ENCODE measurements around the gene RAB3IL1.
"Not testable (repeated sequence)": the region's sequence is repeated elsewhere in the genome, so short reads cannot be mapped to it uniquely, and the experiment has no call there.

RAB3IL1 gene

DNA sequence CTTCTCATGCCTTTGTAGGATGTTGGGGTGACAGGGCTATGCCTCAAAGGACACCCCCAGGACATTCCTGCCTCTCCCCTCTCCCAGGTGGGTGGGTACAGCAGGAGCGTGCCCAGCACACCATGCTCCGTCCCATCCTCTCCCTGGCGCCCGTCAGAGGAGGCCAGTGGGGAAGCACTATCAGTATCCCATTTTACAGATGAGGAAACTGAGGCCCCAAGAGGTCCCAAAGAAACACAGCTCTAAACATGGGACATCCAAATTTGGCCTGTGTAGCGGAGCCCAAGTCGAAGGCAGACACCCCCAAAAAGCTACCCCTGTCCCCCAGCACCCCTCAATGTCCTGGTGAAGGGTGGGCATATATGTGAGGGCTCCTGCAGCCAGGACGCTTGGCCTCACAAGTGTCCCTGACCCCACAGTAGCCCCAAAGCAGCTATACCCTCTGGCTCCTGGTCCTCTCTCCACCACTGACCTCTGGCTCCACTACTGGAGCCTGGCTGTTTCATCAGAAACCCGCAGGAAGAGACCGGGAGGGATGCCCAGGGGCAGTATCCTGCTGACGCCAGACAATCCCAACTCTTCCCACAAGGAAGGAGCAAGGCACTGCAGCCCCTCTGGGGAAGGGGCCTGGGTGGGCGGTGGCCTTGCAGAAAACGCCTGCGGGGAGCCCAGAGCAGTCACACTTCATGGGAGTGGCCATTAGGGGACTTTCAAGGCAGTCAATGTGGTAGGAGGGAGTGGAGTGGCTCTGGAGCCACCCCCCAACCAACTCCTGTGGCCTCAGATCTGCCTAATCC, 31.4 kb downstream of the RAB3IL1 start:
- no peak for DNase-seq (ENCODE audit: low read depth)

- DNase-seq (ENCODE audit: low read depth), result no peak
Observed at GRCh38 chr11:61885166-61885778, 32.1 kb downstream of the RAB3IL1 start.

DNA sequence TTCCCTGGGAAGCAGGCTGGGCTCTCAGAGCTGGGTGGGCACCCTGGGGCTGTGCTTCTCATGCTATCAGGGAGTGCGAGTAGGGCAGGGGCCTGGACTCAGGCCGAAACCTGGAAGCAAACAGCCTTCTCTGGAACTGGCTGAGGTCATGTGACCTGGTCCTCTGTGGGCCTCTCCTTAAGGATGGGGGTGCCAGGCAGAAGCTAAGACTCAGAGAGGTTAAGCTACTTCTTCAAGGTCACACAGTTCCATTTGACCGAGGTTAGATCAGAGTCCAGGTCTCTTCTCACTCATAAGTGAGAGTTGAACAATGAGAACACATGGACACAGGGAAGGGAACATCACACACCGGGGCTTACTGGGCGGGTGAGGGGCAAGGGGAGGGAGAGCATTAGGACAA, 33.4 kb downstream of the RAB3IL1 start:
- no peak for DNase-seq (ENCODE audit: low read depth)

DNA sequence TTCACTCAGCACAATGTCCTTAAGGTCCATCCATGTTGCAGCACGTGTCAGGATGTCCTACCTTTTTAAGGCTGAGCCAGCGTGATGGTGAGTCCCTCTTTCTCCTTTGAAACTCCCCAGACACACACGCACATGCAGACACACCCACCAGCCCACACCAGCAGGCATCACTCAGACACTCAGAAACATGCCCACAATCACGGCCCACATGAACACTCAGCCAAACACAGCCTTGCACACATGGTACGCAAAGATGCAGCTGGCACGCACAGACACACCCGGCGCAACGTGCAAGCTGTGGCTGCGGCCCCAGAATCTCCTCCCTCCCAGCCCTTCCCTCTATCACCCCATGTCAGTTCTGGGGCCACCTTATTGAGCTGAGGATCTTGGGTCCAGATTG, 34.0 kb downstream of the RAB3IL1 start:
- DNase-seq (ENCODE audit: low read depth), result no peak

DNA sequence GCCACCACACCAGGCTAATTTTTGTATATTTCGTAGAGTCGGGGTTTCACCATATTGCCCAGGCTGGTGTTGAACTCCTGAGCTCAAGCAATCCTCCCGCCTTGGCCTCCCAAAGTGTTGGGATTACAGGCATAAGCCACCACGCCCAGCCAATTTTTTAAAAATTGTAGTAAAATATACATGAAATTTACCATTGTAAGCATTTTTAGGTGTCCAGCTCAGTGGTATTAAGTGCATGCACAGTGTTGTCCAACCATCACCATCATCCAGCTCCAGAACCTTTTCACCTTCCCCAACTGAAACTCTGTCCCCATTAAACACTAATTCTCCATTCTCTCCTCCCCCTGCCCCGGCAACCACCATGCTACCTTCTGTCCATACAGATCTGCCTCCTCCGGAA, 34.5 kb downstream of the RAB3IL1 start:
- no peak for DNase-seq (ENCODE audit: low read depth)

- DNase-seq (ENCODE audit: low read depth), result not testable (repeated sequence)
Observed at GRCh38 chr11:61882267-61882666, 35.1 kb downstream of the RAB3IL1 start.

GRCh38 chr11:61881397-61881796, 36.0 kb downstream of the RAB3IL1 start:
- no peak for DNase-seq (ENCODE audit: low read depth)

- DNase-seq (ENCODE audit: low read depth), result no peak
Observed at GRCh38 chr11:61880454-61880853, 36.9 kb downstream of the RAB3IL1 start.

DNA sequence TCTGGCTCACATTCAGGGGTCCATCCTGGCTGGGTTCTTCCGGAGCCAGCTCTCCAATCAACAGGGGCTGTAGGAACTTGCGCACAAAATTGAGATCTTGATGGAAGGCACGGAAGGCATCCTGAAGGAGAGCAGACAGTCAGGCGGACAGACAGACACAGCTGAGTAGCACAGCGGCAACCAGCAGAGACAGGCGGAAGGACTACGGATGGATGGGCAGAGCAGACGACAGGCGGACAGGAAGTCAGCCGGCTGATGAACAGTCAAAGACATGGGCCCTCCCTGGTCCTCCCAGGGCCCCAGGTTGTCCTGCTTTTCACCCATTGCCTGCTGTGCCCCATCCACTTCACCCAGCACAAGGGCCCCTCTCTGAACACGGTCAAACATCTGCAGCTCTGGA, 37.3 kb downstream of the RAB3IL1 start:
- DNase-seq (ENCODE audit: low read depth), result no peak

DNA sequence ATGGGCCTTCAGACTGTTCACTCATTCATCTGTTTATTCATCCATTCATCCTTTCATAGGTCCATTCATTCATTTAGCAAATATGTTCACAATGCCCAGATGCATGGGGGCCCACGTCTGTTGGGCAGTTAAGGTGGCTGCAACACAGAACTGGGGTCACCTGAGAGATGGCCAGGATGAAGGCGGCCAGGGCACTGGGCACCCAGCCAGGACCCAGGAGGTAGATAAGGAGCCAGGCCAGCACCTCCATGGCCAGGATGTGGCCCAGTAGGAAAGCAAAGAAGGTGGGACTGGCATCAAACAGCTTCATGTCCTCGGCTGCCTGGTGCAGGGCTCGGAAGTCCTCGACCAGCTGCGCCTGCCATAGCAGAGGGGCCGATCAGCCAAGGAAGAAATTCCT, 38.2 kb downstream of the RAB3IL1 start:
- no peak for DNase-seq (ENCODE audit: low read depth)

GRCh38 chr11:61875698-61876097, 41.7 kb downstream of the RAB3IL1 start:
- DNase-seq (ENCODE audit: low read depth), result no peak

GRCh38 chr11:61874853-61875252, 42.5 kb downstream of the RAB3IL1 start:
- no peak for DNase-seq (ENCODE audit: low read depth)

DNA sequence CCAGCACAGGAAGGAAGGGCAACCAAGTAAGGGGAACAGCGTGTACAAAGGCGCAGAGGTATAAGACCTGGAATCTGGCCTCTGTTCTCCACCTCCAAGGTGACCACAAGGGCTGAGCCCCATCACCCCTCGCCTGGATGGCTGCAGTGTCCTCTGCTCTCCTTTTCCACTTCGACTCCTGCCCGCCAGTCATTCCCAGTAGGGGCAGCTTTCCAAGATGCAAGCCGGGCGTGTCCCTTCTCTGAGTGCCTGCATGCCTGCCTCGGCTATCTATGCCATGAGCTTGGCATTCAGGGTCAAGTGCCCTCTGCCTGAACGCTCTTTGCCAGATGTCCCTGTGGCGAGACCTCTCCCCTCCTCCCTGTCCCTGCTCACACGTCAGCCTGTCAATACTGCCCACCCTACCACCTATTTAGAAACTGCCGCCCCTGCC, 43.0 kb downstream of the RAB3IL1 start:
- DNase-seq (ENCODE audit: low read depth), result no peak

DNA sequence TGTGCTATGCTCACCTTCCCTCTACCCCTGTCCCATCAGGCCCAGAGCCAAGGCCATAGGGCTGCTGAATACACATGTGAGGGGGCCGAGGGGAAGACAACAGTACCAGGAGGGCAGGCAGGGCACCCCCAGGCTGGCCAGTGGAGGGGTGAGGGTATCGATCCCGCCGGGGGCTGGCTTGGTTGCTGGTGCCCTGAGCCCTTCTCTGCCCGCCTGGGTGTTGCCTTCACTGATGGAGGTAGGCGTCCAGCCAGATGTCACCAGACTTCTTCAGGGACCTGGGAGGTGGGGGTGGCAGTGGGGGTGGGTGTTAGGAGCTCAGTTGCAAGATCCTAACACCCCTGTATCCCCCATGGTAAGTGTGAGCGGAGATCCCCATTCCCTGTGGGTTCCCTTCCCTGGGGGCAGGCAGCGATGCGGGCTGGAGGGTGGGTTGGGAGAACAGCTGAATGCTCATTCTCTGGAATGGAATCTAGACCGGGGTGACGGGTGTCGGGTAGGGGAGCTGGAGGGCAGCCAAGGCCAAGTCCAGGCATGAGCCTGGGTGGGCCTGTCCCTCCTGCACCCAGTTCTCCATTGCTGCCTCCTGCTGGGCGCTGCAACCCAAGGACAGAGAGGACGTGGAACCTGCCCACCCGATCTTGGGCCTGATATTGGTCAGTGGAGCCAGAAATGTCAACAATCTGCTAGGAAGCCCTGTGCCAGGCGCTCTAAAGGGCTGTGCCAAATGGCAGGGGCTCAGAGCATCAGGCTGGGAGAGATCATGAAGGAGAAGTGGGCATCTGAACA, 43.6 kb downstream of the RAB3IL1 start:
- DNase-seq (ENCODE audit: low read depth), result no peak

- DNase-seq (ENCODE audit: low read depth), result no peak
Observed at GRCh38 chr11:61872935-61873565, 44.3 kb downstream of the RAB3IL1 start.

DNA sequence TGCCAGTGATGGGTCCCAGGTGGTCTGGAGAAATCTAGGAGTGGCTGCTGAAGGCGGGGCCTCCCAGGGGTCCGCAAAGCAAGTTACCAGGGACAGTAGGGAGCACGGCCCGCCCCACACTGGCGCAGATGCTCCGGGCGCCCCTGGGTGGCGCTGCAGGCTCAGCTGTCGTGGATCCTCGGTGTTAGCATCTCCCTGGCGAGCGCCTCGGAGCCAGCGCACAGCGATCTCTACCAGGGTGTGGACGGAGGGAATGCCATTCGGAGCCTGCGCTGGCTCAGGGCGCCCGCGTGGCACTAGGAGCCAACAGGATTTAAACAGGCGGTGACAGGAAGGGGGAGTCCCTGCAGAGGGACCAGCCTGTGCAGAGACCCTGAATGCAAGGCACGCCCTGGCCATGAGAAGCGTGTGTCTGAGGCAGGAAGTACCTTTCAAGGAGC, 46.2 kb downstream of the RAB3IL1 start:
- DNase-seq (ENCODE audit: low read depth), result peak; percentile 76

GRCh38 chr11:61870541-61871031, 46.8 kb downstream of the RAB3IL1 start:
- no peak for DNase-seq (ENCODE audit: low read depth)

DNA sequence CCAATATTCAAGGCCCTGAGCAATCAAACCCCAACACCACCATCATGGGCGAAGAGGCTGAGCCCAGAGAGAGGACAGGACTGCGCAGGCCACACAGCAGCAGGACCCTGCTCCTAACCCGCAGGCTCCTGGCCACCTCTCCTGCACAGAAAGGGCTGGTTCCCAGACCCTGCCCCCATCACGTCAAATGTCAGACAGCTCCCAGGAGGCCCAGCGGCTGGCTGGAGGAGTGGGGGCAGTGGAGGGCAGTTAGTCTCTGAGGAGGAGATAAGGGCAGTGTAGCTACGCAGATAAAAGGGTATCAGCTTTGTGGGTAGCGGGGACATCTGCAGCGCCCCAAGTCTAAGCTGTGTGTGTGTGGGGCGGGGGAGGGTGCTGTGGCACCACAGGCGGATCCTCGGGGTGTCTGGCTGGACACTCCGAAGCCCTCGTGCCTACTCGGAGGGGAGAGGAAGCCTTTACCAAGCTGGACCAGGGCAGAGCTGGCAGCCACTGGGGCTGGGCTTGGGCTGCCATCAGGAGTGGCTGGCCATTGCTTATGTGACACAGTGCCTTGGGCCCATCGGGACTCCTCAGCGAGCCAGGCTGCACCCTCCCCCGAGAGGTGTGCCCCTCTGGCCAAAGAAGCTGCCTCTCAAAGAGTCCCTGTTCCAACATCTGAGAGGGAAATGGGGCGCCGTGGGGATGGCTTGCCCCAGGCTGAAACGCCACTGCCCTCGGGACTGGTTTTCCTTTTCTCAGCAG, 47.5 kb downstream of the RAB3IL1 start:
- DNase-seq (ENCODE audit: low read depth), result no peak

- no peak for DNase-seq (ENCODE audit: low read depth)
Observed at GRCh38 chr11:61869429-61869707, 48.0 kb downstream of the RAB3IL1 start.

- no peak for DNase-seq (ENCODE audit: low read depth)
Observed at GRCh38 chr11:61868571-61869428, 48.6 kb downstream of the RAB3IL1 start.

DNA sequence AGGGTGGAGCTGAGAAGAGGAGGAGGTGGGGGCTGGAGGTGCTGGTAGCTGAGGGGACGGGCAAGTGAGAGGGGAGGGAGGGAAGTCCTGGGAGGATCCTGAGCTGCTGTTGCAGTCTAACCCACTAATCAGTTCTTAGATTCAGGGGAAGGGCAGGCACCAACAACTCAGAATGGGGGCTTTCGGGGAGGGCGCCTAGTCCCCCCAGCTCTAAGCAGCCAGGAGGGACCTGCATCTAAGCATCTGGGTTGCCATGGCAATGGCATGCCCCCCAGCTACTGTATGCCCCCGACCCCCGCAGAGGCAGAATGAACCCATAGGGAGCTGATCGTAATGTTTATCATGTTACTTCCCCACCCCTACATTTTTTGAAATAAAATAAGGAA, 50.4 kb downstream of the RAB3IL1 start:
- no peak for DNase-seq (ENCODE audit: low read depth)
